SK-N-SH (cell line): ENCODE data around the gene ECM1. TPM values are rescaled to one million over a fixed set of nuclear protein-coding genes. Genes with fewer than 3 reads are reported as not detected.

Experiments used
- CTCF ChIA-PET: fragments of 300-600, 350-600 bp; formaldehyde crosslinking; extraction: SDS; loops from one replicate; lab custom pipeline; 2021; lab: Yijun Ruan, JAX
- POLR2A ChIA-PET: fragments of 350-600 bp; sonication (Branson Sonifier 250); formaldehyde crosslinking; extraction: SDS; loops from one replicate; lab custom pipeline; 2020; ENCODE audit warnings: antibody characterized with exemption, inconsistent platforms; lab: Yijun Ruan, JAX
- DNase-seq: peaks from one replicate; pipeline ENCODE4 v3.0.0; 2012
- H2AFZ ChIP-seq: fragments of 200-600 bp; sonication (generic); 2 replicates; pipeline ENCODE4 v1.8.1; 2016; ENCODE audit warnings: antibody characterized with exemption, mild to moderate bottlenecking, low read depth
- H3F3A ChIP-seq: fragments of 200-600 bp; sonication (generic); replicated peaks from 2 replicates; pipeline ENCODE3; 2016; ENCODE audit warnings: antibody characterized with exemption, mild to moderate bottlenecking; ENCODE audit not compliant: insufficient read depth
- H3K27ac ChIP-seq, 2 experiments: fragments of 200-500 bp in 1 of 2; fragments of 200-600 bp in 1 of 2; sonication (Bioruptor generic) in 1 of 2; sonication (generic), shearing (Covaris generic) in 1 of 2; 2 replicates each; pipeline versions ENCODE4 v1.5.1 to v1.6.1; 2014 to 2016; ENCODE audit warnings: low read depth in 2 of 2, inconsistent platforms in 1 of 2, low read length in 1 of 2, mild to moderate bottlenecking in 1 of 2, mixed read lengths in 1 of 2
- H3K27me3 ChIP-seq: fragments of 200-600 bp; sonication (generic), shearing (Covaris generic); 2 replicates; pipeline ENCODE4 v1.6.1; 2016; ENCODE audit warnings: mixed run types; ENCODE audit not compliant: insufficient read depth
- H3K36me3 ChIP-seq, 2 experiments: fragments of 200-500 bp in 1 of 2; fragments of 200-600 bp in 1 of 2; sonication (Bioruptor generic) in 1 of 2; sonication (generic) in 1 of 2; replicated peaks in 1 of 2; 2 replicates each; pipeline versions ENCODE3 to v1.5.1; 2014 to 2016; ENCODE audit warnings: low read length in 1 of 2, mild to moderate bottlenecking in 1 of 2; ENCODE audit not compliant: insufficient read depth in 2 of 2, control insufficient read depth in 1 of 2
- H3K4me1 ChIP-seq, 2 experiments: fragments of 200-500 bp in 1 of 2; fragments of 200-600 bp in 1 of 2; sonication (Bioruptor generic) in 1 of 2; sonication (generic), shearing (Covaris generic) in 1 of 2; 2 replicates each; pipeline versions ENCODE4 v1.5.1 to v1.6.1; 2014 to 2016; ENCODE audit warnings: low read depth in 1 of 2, low read length in 1 of 2, mixed run types in 1 of 2; ENCODE audit not compliant: insufficient read depth in 2 of 2, control insufficient read depth in 1 of 2
- H3K4me2 ChIP-seq: fragments of 200-600 bp; sonication (generic), shearing (Covaris generic); 2 replicates; pipeline ENCODE4 v1.6.1; 2017; ENCODE audit warnings: mixed run types
- H3K4me3 ChIP-seq, 2 experiments: fragments of 200-500 bp in 1 of 2; fragments of 200-600 bp in 1 of 2; sonication (Bioruptor generic) in 1 of 2; sonication (generic), shearing (Covaris generic) in 1 of 2; 2 replicates each; pipeline versions ENCODE4 v1.5.1 to v1.8.1; 2014 to 2016; ENCODE audit warnings: low read depth in 2 of 2, inconsistent platforms in 1 of 2, low read length in 1 of 2, mild to moderate bottlenecking in 1 of 2, mixed read lengths in 1 of 2, moderate library complexity in 1 of 2
- H3K79me2 ChIP-seq: fragments of 200-600 bp; sonication (generic); 2 replicates; pipeline ENCODE4 v1.8.1; 2017; ENCODE audit warnings: mild to moderate bottlenecking; ENCODE audit not compliant: insufficient read depth
- H3K9ac ChIP-seq: fragments of 200-600 bp; sonication (generic); 2 replicates; pipeline ENCODE4 v1.6.1; 2017; ENCODE audit warnings: mixed run types
- H3K9me2 ChIP-seq: fragments of 200-600 bp; sonication (generic); 2 replicates; pipeline ENCODE4 v1.6.1; 2017; ENCODE audit warnings: mixed run types
- H3K9me3 ChIP-seq: fragments of 200-600 bp; sonication (generic); 2 replicates; pipeline ENCODE4 v1.6.1; 2017; ENCODE audit warnings: mixed run types, mild to moderate bottlenecking, moderate library complexity
- H4K20me1 ChIP-seq: fragments of 200-600 bp; sonication (generic); 2 replicates; pipeline ENCODE4 v1.6.1; 2017; ENCODE audit warnings: mild to moderate bottlenecking, mixed run types; ENCODE audit not compliant: insufficient read depth
- CHD2 ChIP-seq: fragments of 150-350 bp; IDR thresholded peaks from 2 replicates; pipeline ENCODE4 v1.6.1; 2018; ENCODE audit warnings: low read length; ENCODE audit not compliant: partially characterized antibody
- FOXJ3 ChIP-seq: sonication (generic); formaldehyde crosslinking; IDR thresholded peaks from 2 replicates; pipeline ENCODE4 v1.5.1; 2020; ENCODE audit warnings: mild to moderate bottlenecking, missing genetic modification reagents
- MEF2A ChIP-seq: IDR thresholded peaks from 2 replicates; pipeline ENCODE4 v1.4.0; 2012; ENCODE audit warnings: low read depth, borderline replicate concordance
- NRF1 ChIP-seq: IDR thresholded peaks from 2 replicates; pipeline ENCODE4 v1.6.1; 2012; ENCODE audit warnings: low read depth, mild to moderate bottlenecking, low read length
- PBX3 ChIP-seq: IDR thresholded peaks from 2 replicates; pipeline ENCODE4; 2012
- POLR2AphosphoS5 ChIP-seq: IDR thresholded peaks from 2 replicates; pipeline ENCODE4 v1.6.1; 2012; ENCODE audit warnings: low read depth, low read length
- RAD21 ChIP-seq: IDR thresholded peaks from 2 replicates; pipeline ENCODE4 v1.6.1; 2012; ENCODE audit warnings: mild to moderate bottlenecking, low read length
- REST ChIP-seq: IDR thresholded peaks from 2 replicates; pipeline ENCODE4 v1.6.1; 2012; ENCODE audit warnings: mild to moderate bottlenecking, low read depth, low read length, moderate library complexity
- RFX5 ChIP-seq: IDR thresholded peaks from 2 replicates; pipeline ENCODE4 v1.6.1; 2012; ENCODE audit warnings: mild to moderate bottlenecking, improper control_type of control experiment, low read length
- TEAD4 ChIP-seq: IDR thresholded peaks from 2 replicates; pipeline ENCODE4 v1.4.0; 2012; ENCODE audit warnings: mild to moderate bottlenecking, borderline replicate concordance; ENCODE audit not compliant: insufficient read depth
- USF2 ChIP-seq: fragments of 150-350 bp; IDR thresholded peaks from 2 replicates; pipeline ENCODE4 v1.6.1; 2017; ENCODE audit warnings: antibody characterized with exemption, low read length, low read depth, borderline replicate concordance
- ZBTB33 ChIP-seq: IDR thresholded peaks from 2 replicates; pipeline ENCODE4 v1.4.0; 2012; ENCODE audit warnings: low read depth, borderline replicate concordance
- WGBS: methylation state at CpG from one replicate; pipeline ENCODE4 v1.1.6; 2017; ENCODE audit warnings: low lambda C conversion rate; 5-methylcytosine and 5-hydroxymethylcytosine counted together
- polyA plus RNA-seq, 3 experiments: library from polyadenylated mRNA; depleted of rRNA; stranded (reverse); fragments of >200 nt; gene quantifications; 2 replicates each; pipeline ENCODE4 v1.2.3, GENCODE V29; 2012

Gene ECM1
- polyA plus RNA-seq, 1 of the 3 experiments (the other 2 are of a cell fraction) = 32.3 TPM

- no peak overlapping the region for H3K4me2 ChIP-seq
- H3K36me3 ChIP-seq = no peaks in the 10 kb centered on the region
- CTCF ChIA-PET = interaction anchor here (6.0 kb wide), 1 partner anchor 20 kb away, joined by 29 read pairs; no protein-coding TSS in a partner anchor
- POLR2A ChIA-PET = no interaction called here
- H3K27ac ChIP-seq = no peak overlapping the region
- H3K9ac ChIP-seq = no peak overlapping the region
- H3K27me3 ChIP-seq = no peaks in the 10 kb centered on the region
- TF ChIP-seq PBX3 (no peak), NRF1 (no peak), CHD2 (no peak), POLR2AphosphoS5 (no peak), ZBTB33 (no peak), MEF2A (no peak), FOXJ3 (no peak), USF2 (no peak), REST (no peak), RAD21 (no peak), RFX5 (no peak), TEAD4 (no peak)
- no peak overlapping the region for H2AFZ ChIP-seq
- no peak overlapping the region for H3K4me3 ChIP-seq
- H4K20me1 ChIP-seq = no peaks in the 10 kb centered on the region
- no peak for DNase-seq
- H3K9me2 ChIP-seq = no peaks in the 10 kb centered on the region
- peaks cover 8 to 17% of the 10 kb centered on the region in 2 experiments; a peak in 2 of 4 replicates for H3K4me1 ChIP-seq
- peaks cover 3% of the 10 kb centered on the region for H3F3A ChIP-seq
- peaks cover 13% of the 10 kb centered on the region for H3K79me2 ChIP-seq
- H3K9me3 ChIP-seq = no peaks in the 10 kb centered on the region
- 82% methylated on average over 14 of the region's 17 CpGs for WGBS
These were observed 4.2 kb downstream of the ECM1 start for GRCh38 chr1:150511985-150512660.
